ENCODE data around the gene PLEKHM3.

PLEKHM3 gene

GRCh38 chr2:208062113-208062512, 36.8 kb upstream of the PLEKHM3 start:
- TF ChIP-seq EZH2phosphoT487 (IDR thresholded peaks at IDR 0.05; ENCODE audit: low read depth) (no peak), CTCF (IDR thresholded peaks at IDR 0.05; ENCODE audit: low read depth, low read length) (peak; percentile 74)
- Histone ChIP-seq H3K27ac (ENCODE audit: low read length) (no peak overlapping the region), H3K36me3 (replicated peaks; ENCODE audit: low read depth, low read length) (no peaks in the 10 kb centered on the region)

GRCh38 chr2:208057108-208057507, 31.8 kb upstream of the PLEKHM3 start:
- no peak overlapping the region for H3K4me3 ChIP-seq (ENCODE audit: low read length)
- no peak overlapping the region for H2AFZ ChIP-seq (ENCODE audit: low read depth, low read length)
- H3K4me2 ChIP-seq (ENCODE audit: low read length): no peak overlapping the region
- H3K9ac ChIP-seq (ENCODE audit: low read length): no peak overlapping the region
- no peaks in the 10 kb centered on the region for H3K9me3 ChIP-seq (ENCODE audit: insufficient read depth, low read length)
- no peaks in the 10 kb centered on the region for H3K36me3 ChIP-seq (replicated peaks; ENCODE audit: low read depth, low read length)
- TF ChIP-seq EZH2phosphoT487 (IDR thresholded peaks at IDR 0.05; ENCODE audit: low read depth) (no peak), CTCF (IDR thresholded peaks at IDR 0.05; ENCODE audit: low read depth, low read length) (no peak)
- H3K4me1 ChIP-seq (ENCODE audit: low read length): no peaks in the 10 kb centered on the region
- no peaks in the 10 kb centered on the region for H4K20me1 ChIP-seq (ENCODE audit: insufficient read depth, low read length)
- H3K27ac ChIP-seq (ENCODE audit: low read length): no peak overlapping the region
- H3K27me3 ChIP-seq (ENCODE audit: low read depth, low read length): peaks cover 17% of the 10 kb centered on the region
- no peaks in the 10 kb centered on the region for H3K79me2 ChIP-seq (ENCODE audit: low read length)

More at GRCh38 chr2:208062113-208062512, 36.8 kb upstream of the PLEKHM3 start:
- no peak overlapping the region for H3K4me2 ChIP-seq (ENCODE audit: low read length)
- peaks cover 13% of the 10 kb centered on the region for H3K27me3 ChIP-seq (ENCODE audit: low read depth, low read length)
- H3K9ac ChIP-seq (ENCODE audit: low read length): no peak overlapping the region
- no peaks in the 10 kb centered on the region for H4K20me1 ChIP-seq (ENCODE audit: insufficient read depth, low read length)
- H3K4me3 ChIP-seq (ENCODE audit: low read length): no peak overlapping the region
- H3K4me1 ChIP-seq (ENCODE audit: low read length): peaks cover 22% of the 10 kb centered on the region
- no peaks in the 10 kb centered on the region for H3K79me2 ChIP-seq (ENCODE audit: low read length)
- no peaks in the 10 kb centered on the region for H3K9me3 ChIP-seq (ENCODE audit: insufficient read depth, low read length)
- H2AFZ ChIP-seq (ENCODE audit: low read depth, low read length): no peak overlapping the region

- Histone ChIP-seq H4K20me1 (ENCODE audit: insufficient read depth, low read length) (no peaks in the 10 kb centered on the region), H2AFZ (ENCODE audit: low read depth, low read length) (no peak overlapping the region), H3K27ac (ENCODE audit: low read length) (no peak overlapping the region), H3K4me3 (ENCODE audit: low read length) (no peak overlapping the region), H3K4me2 (ENCODE audit: low read length) (no peak overlapping the region), H3K79me2 (ENCODE audit: low read length) (no peaks in the 10 kb centered on the region), H3K4me1 (ENCODE audit: low read length) (no peaks in the 10 kb centered on the region), H3K27me3 (ENCODE audit: low read depth, low read length) (no peaks in the 10 kb centered on the region), H3K9me3 (ENCODE audit: insufficient read depth, low read length) (no peaks in the 10 kb centered on the region), H3K36me3 (replicated peaks; ENCODE audit: low read depth, low read length) (no peaks in the 10 kb centered on the region), H3K9ac (ENCODE audit: low read length) (no peak overlapping the region)
- TF ChIP-seq CTCF (IDR thresholded peaks at IDR 0.05; ENCODE audit: low read depth, low read length) (no peak), EZH2phosphoT487 (IDR thresholded peaks at IDR 0.05; ENCODE audit: low read depth) (no peak)
Observed at GRCh38 chr2:208049441-208049840, 24.1 kb upstream of the PLEKHM3 start.

GRCh38 chr2:208049006-208049405, 23.7 kb upstream of the PLEKHM3 start:
- Histone ChIP-seq H3K4me1 (ENCODE audit: low read length) (no peaks in the 10 kb centered on the region), H3K4me3 (ENCODE audit: low read length) (no peak overlapping the region), H3K4me2 (ENCODE audit: low read length) (no peak overlapping the region), H3K27ac (ENCODE audit: low read length) (no peak overlapping the region), H3K9me3 (ENCODE audit: insufficient read depth, low read length) (no peaks in the 10 kb centered on the region), H3K9ac (ENCODE audit: low read length) (no peak overlapping the region), H3K27me3 (ENCODE audit: low read depth, low read length) (no peaks in the 10 kb centered on the region), H2AFZ (ENCODE audit: low read depth, low read length) (no peak overlapping the region), H4K20me1 (ENCODE audit: insufficient read depth, low read length) (no peaks in the 10 kb centered on the region), H3K36me3 (replicated peaks; ENCODE audit: low read depth, low read length) (no peaks in the 10 kb centered on the region), H3K79me2 (ENCODE audit: low read length) (no peaks in the 10 kb centered on the region)
- TF ChIP-seq CTCF (IDR thresholded peaks at IDR 0.05; ENCODE audit: low read depth, low read length): no peak
- TF ChIP-seq EZH2phosphoT487 (IDR thresholded peaks at IDR 0.05; ENCODE audit: low read depth): no peak

Data from OCI-LY3 (cell line).